Sigmoid colon (tissue), 7 donors: ENCODE measurements around the gene ARHGEF10L. TPM values are rescaled to one million over a fixed set of nuclear protein-coding genes. Genes with fewer than 3 reads are reported as not detected.

Experiments
- DNase-seq: peaks from one replicate; pipeline ENCODE4 v3.0.0-alpha.2; 2019
- H3K27ac ChIP-seq, 4 donors: fragments of 200-600 bp; sonication (generic); one replicate each; pipeline ENCODE4 v1.5.1; 2016 to 2019; ENCODE audit warnings: mild to moderate bottlenecking in 1 of 4
- H3K27me3 ChIP-seq, 3 donors: fragments of 200-600 bp; sonication (generic); one replicate each; pipeline ENCODE4 v1.5.1; 2019; ENCODE audit warnings: mild to moderate bottlenecking in 1 of 3
- H3K36me3 ChIP-seq, 4 donors: fragments of 200-600 bp; sonication (generic); one replicate each; pipeline ENCODE4 v1.5.1; 2016 to 2019
- H3K4me1 ChIP-seq, 4 donors: fragments of 200-600 bp; sonication (generic); one replicate each; pipeline ENCODE4 v1.5.1; 2017 to 2019
- H3K4me3 ChIP-seq, 4 donors: fragments of 200-600 bp; sonication (generic); one replicate each; pipeline ENCODE4 v1.5.1; 2017 to 2019; ENCODE audit warnings: mild to moderate bottlenecking in 2 of 4, moderate library complexity in 1 of 4
- H3K9me3 ChIP-seq, 4 donors: fragments of 200-600 bp in 3 of 4; sonication (generic) in 3 of 4; one replicate each; pipeline versions ENCODE4 v1.5.1 to v1.6.1; 2013 to 2019
- CTCF ChIP-seq, 4 experiments: fragments of 450-650 bp in 3 of 4; fragments of 200-600 bp in 1 of 4; IDR thresholded peaks; one replicate each; pipeline ENCODE4 v1.5.1; 2016 to 2019; ENCODE audit warnings: antibody characterized with exemption in 4 of 4, mild to moderate bottlenecking in 3 of 4, moderate library complexity in 2 of 4
- EP300 ChIP-seq, 4 donors: sonication (generic); formaldehyde crosslinking; IDR thresholded peaks; one replicate each; pipeline ENCODE4 v1.6.1; 2017; ENCODE audit warnings: antibody characterized with exemption in 4 of 4
- POLR2A ChIP-seq, 2 donors: fragments of 450-650 bp; IDR thresholded peaks; one replicate each; pipeline ENCODE4 v1.6.1; 2016; ENCODE audit warnings: antibody characterized with exemption in 2 of 2, mild to moderate bottlenecking in 2 of 2, moderate library complexity in 2 of 2
- POLR2AphosphoS5 ChIP-seq, 4 donors: sonication (generic); formaldehyde crosslinking; IDR thresholded peaks; one replicate each; pipeline ENCODE4 v1.6.1; 2017; ENCODE audit warnings: antibody characterized with exemption in 4 of 4
- WGBS, 2 donors: extraction: QIAGEN DNeasy Blood & Tissue Kit; methylation state at CpG; one replicate each; pipeline ENCODE4 v1.1.7; 2013; 5-methylcytosine and 5-hydroxymethylcytosine counted together
- intact Hi-C: fragments of 100-400 bp; cut with DNase I; formaldehyde crosslinking; loops from one replicate; pipeline ENCODE4 v1.15.1; 2023
- polyA plus RNA-seq, 3 donors: library from polyadenylated mRNA; stranded (reverse); fragments of 200-250 nt; gene quantifications; one replicate each; pipeline ENCODE4 v1.2.3, GENCODE V29; 2013
- total RNA-seq, 4 donors: library from RNA; depleted of rRNA; stranded (reverse); fragments of >200 nt; gene quantifications; one replicate each; pipeline ENCODE4 v1.1.0, GENCODE V29; 2016
- donor health status: healthy with polysubstance abuse.
- donor health status: Bipolar disorder and iron deficiency.
- donor health status: healthy.

ARHGEF10L gene
- total and polyA plus RNA-seq, 7 donors, result 25.0 to 76.2 (median 33.0) TPM

GRCh38 chr1:17569200-17570139 lies 30.0 kb downstream of the ARHGEF10L start:
- Histone ChIP-seq H3K27ac (peak overlapping the region; percentile 75 to 97 (median 92)), H3K9me3 (no peaks in the 10 kb centered on the region), H3K27me3 (no peaks in the 10 kb centered on the region), H3K36me3 (no peaks in the 10 kb centered on the region), H3K4me3 (peak overlapping the region in 1 of 4 donors; percentile 10), H3K4me1 (peaks cover 0 to 100% (median 98%) of the 10 kb centered on the region in 4 donors)
- intact Hi-C loops, result loop anchor here (5.0 kb wide), 1 partner anchor 37 kb away; no protein-coding TSS in a partner anchor
- DNase-seq, result peak; percentile 95
- TF ChIP-seq POLR2AphosphoS5 (IDR thresholded peaks at IDR 0.05) (peak; percentile 48 to 86 (median 70)), CTCF (IDR thresholded peaks at IDR 0.05) (no peak), POLR2A (IDR thresholded peaks at IDR 0.05) (no peak), EP300 (IDR thresholded peaks at IDR 0.05) (peak in 1 of 4 donors; percentile 96)
- 11 to 25% methylated on average over 16 of the region's 16 CpGs for WGBS, 2 donors

- no peaks in the 10 kb centered on the region for H3K36me3 ChIP-seq
- peaks cover 0 to 100% (median 97%) of the 10 kb centered on the region in 4 donors for H3K4me1 ChIP-seq
- TF ChIP-seq POLR2AphosphoS5 (IDR thresholded peaks at IDR 0.05), result no peak
- TF ChIP-seq CTCF (IDR thresholded peaks at IDR 0.05), result no peak
- TF ChIP-seq EP300 (IDR thresholded peaks at IDR 0.05), result no peak
- TF ChIP-seq POLR2A (IDR thresholded peaks at IDR 0.05), result no peak
- H3K4me3 ChIP-seq, result no peak overlapping the region
- no peak for DNase-seq
- peak overlapping the region; percentile 75 to 97 (median 92) for H3K27ac ChIP-seq
- WGBS, 2 donors, result 81 to 85% methylated on average over 3 of the region's 3 CpGs
- no peaks in the 10 kb centered on the region for H3K27me3 ChIP-seq
- intact Hi-C loops, result no loop called here
- no peaks in the 10 kb centered on the region for H3K9me3 ChIP-seq
Observed at GRCh38 chr1:17570228-17570627, 30.7 kb downstream of the ARHGEF10L start.

- peaks cover 0 to 88% (median 87%) of the 10 kb centered on the region in 4 donors for H3K4me1 ChIP-seq
- H3K27me3 ChIP-seq, result no peaks in the 10 kb centered on the region
- intact Hi-C loops, result no loop called here
- H3K36me3 ChIP-seq, result no peaks in the 10 kb centered on the region
- 22 to 80% methylated on average over 9 of the region's 9 CpGs for WGBS, 2 donors
- DNase-seq, result no peak
- H3K4me3 ChIP-seq, result no peak overlapping the region
- TF ChIP-seq POLR2AphosphoS5 (IDR thresholded peaks at IDR 0.05), result no peak
- no peak for TF ChIP-seq CTCF (IDR thresholded peaks at IDR 0.05)
- no peak for TF ChIP-seq EP300 (IDR thresholded peaks at IDR 0.05)
- no peak for TF ChIP-seq POLR2A (IDR thresholded peaks at IDR 0.05)
- H3K27ac ChIP-seq, result peak overlapping the region; percentile 55 to 97 (median 84)
- no peaks in the 10 kb centered on the region for H3K9me3 ChIP-seq
Observed at GRCh38 chr1:17572264-17572985, 32.9 kb downstream of the ARHGEF10L start.

- H3K9me3 ChIP-seq, result no peaks in the 10 kb centered on the region
- TF ChIP-seq EP300 (IDR thresholded peaks at IDR 0.05), result no peak
- TF ChIP-seq POLR2A (IDR thresholded peaks at IDR 0.05), result no peak
- TF ChIP-seq CTCF (IDR thresholded peaks at IDR 0.05), result no peak
- TF ChIP-seq POLR2AphosphoS5 (IDR thresholded peaks at IDR 0.05), result no peak
- WGBS, 2 donors, result 34 to 41% methylated on average over 10 of the region's 10 CpGs
- no peak overlapping the region for H3K4me3 ChIP-seq
- H3K4me1 ChIP-seq, result peaks cover 0 to 83% (median 76%) of the 10 kb centered on the region in 4 donors
- no peak for DNase-seq
- H3K27ac ChIP-seq, result peak overlapping the region; percentile 55 to 97 (median 84)
- H3K36me3 ChIP-seq, result no peaks in the 10 kb centered on the region
- no peaks in the 10 kb centered on the region for H3K27me3 ChIP-seq
- intact Hi-C loops, result no loop called here
Observed at GRCh38 chr1:17573518-17574041, 34.1 kb downstream of the ARHGEF10L start.
